ENCODE results near the gene SUPT3H.
"Not testable (repeated sequence)": the region's sequence is repeated elsewhere in the genome, so short reads cannot be mapped to it uniquely, and the experiment has no call there.

SUPT3H gene

GRCh38 chr6:44935693-44936300, 441.9 kb downstream of the SUPT3H start:
- no peak for DNase-seq

GRCh38 chr6:44933108-44933507, 444.6 kb downstream of the SUPT3H start:
- DNase-seq: no peak

GRCh38 chr6:44932651-44933091, 445.1 kb downstream of the SUPT3H start:
- DNase-seq: no peak

GRCh38 chr6:44931385-44931784, 446.3 kb downstream of the SUPT3H start:
- no peak for DNase-seq

DNA sequence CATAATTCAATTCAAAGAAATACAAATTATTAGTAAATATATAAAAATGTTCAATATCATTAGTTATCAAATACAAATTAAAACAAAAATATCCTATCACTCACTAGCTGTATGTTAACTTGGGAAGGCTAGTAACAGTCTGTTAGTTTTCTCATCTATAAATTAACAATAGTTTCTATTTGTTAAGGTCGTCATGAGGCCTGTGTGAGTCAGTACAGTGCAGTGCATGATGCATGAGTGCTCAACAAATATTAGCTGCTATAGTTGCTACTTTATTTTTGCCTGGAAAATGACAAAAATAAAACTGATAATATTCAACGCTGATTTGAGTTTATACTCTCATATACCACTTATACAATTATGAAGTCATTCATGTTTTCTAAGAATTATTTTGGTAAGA, 451.2 kb downstream of the SUPT3H start:
- DNase-seq: no peak

DNA sequence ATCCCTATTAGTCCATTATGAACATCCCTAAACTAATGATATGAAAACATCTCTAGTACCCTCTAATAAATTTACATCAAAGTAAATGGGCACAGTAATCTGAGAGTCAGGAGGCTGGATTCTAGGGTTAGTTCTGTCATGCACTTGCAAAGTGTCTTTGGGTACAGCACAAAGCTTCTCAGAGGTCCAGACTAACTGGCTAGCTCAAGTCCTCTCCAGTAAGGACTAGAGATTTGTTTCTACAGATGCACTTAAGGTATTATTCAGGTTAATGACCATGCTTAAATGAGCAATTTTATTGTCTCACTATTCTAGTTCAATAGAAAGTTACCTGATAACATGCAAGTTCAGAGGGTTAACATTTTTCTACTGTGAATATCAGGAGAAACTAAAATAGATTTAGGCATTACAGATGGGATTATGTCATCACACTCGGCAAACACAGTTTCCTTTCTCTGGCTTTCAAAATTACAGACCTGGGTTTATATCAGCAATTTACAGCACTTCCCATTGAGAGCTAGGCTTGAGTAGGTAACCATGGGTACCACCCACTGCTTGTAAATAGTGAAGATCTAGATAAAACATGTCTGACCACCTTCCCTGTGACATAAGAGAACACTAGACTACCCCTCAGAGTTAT, 452.5 kb downstream of the SUPT3H start:
- DNase-seq: peak; percentile 42

- DNase-seq: no peak
These were observed 454.3 kb downstream of the SUPT3H start for GRCh38 chr6:44923444-44923843.

- no peak for DNase-seq
These were observed 455.9 kb downstream of the SUPT3H start for GRCh38 chr6:44921798-44922197.

- no peak for DNase-seq
These were observed 456.7 kb downstream of the SUPT3H start for GRCh38 chr6:44920952-44921491.

- no peak for DNase-seq
These were observed 458.9 kb downstream of the SUPT3H start for GRCh38 chr6:44918671-44919296.

- no peak for DNase-seq
These were observed 460.3 kb downstream of the SUPT3H start for GRCh38 chr6:44917430-44917829.

DNA sequence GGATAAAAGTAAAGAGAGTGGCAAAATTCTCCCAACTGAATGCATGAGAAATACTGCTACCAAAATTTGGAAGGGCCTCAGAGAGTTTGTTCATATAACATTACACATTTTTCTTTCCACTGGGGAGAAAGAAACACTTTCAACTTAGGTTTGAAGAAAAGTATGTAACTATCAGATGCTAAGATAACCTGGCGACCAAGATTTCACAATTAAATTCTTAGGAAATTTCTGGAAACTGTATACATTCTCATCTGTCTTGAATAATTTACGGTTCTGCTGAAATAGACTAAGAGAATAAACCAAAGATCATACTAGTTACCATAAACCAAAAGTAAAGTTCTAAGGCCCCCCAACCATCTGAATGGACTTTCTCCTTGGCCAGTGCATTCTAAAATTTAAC, 462.6 kb downstream of the SUPT3H start:
- no peak for DNase-seq

- no peak for DNase-seq
These were observed 463.6 kb downstream of the SUPT3H start for GRCh38 chr6:44914141-44914540.

GRCh38 chr6:44906761-44907160, 471.0 kb downstream of the SUPT3H start:
- no peak for DNase-seq

- not testable (repeated sequence) for DNase-seq
These were observed 477.4 kb downstream of the SUPT3H start for GRCh38 chr6:44900358-44900757.

DNA sequence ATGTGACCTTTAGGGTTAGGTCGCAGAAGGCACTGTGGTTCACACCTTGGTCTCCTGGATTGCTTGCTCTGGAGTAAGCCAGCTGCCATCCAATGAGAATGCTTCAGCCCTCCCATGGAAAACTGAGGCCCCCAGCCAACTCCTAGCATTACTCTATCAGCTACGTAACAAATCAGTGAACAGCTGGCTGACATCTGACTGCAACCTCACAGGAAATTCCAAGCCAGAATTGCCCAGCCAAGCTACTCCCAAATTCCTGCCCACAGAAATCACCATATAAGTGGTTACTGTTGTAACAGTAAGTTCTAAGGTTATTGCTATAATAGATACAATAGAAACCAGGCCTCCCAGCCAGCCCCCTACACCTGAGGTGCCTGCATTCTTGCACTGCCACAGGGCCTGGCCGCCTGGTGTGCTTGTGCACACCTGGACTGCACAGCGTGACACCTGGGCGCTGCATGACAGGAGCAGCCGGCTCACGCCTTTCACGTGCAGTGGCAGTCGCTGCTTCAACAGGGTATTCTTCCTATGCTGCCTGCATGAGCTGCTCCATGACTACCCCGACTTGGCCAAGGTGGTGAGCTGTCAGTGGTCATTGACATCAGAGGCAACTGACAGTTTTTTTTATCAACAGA, 479.3 kb downstream of the SUPT3H start:
- DNase-seq: no peak

- no peak for DNase-seq
These were observed 480.4 kb downstream of the SUPT3H start for GRCh38 chr6:44897316-44897715.

DNA sequence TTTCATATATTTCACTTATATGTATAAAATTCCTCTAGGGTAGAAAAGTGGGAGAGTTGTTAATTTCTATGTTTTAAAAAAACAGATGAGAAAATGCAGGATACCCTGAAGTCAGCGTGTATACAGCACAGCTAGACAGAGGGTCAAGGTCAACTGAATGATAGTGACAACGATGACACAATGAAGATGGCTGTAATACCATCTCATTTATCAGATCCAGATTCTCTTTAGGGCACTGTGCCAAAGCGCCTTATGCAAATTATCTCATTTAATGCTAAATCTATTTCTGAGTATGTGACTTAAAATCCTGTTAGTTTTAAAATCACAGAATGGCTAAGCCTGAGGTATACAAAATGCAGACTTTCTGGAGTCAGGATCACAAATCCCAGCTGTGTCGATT, 481.0 kb downstream of the SUPT3H start:
- DNase-seq: no peak

DNA sequence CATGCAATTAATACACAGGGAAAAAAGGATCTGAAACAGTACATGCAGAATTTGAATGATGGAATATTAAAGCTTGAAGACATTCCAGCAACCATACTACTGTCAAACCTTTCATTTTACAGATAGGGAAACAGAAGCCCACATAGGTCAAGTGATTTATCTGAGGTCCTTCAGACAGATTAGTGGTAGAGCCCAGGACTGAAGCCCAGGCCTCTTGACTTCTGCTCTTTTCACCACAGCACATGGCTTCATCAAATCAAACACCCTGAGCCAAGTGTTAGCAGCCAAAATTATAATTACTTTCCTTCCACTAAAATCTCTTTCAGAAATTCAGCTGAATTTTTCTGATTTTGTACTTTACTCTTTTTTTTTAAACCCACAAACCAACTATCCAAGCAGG, 485.2 kb downstream of the SUPT3H start:
- no peak for DNase-seq

DNA sequence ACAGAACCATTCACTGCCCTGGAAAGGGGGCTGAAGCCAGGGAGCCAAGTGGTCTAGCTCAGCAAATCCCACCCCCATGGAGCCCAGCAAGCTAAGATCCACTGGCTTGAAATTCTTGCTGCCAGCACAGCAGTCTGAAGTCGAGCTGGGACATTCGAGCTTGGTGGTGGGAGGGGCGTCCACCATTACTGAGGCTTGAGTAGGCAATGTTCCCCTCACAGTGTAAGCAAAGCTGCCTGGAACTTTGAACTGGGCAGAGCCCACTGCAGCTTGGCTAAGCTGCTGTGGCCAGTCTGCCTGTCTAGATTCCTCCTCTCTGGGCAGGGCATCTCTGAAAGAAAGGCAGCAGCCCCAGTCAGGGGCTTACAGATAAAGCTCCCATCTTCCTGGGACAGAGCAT, 498.7 kb downstream of the SUPT3H start:
- DNase-seq: not testable (repeated sequence)

DNA sequence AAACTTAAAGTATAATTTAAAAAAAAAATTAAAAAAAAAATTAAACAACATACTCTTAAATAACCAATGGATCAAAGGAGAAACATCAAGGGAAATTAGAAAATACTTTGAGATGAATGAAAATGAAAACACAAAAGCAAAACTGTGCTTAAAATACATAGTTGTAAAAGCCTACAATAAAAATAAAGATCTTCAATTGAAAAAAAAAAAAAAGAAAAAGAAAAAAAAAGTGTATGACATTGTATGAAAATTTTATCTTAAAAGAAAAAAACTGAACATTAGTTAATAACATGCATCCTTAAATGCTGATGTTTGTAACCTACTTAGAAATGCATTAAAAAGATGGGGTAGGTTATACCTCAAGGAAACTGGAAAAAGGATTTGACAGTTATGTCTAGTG, 501.1 kb downstream of the SUPT3H start:
- not testable (repeated sequence) for DNase-seq

- no peak for DNase-seq
These were observed 508.3 kb downstream of the SUPT3H start for GRCh38 chr6:44869321-44869897.

DNA sequence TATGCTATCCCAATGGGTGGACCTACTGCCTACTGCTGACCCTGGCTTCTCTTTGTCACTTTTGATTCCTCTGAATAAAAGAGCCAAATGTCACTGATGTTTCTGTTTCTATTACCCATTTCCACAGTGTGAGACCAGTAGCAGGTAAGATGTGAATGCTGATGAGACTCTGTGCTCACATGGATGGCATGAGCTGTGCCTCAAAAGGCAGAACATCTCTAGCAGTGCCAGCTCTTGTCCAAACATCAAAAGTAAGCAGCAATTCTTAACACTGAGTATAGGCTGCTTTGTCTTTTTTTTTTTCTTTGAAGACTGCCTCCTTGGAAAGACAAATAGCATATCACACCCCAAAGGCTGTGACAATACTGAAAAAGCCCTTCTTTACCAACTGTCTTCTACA, 508.8 kb downstream of the SUPT3H start:
- no peak for DNase-seq
